ENCODE results near the gene MTNR1B. TPM values are rescaled to one million over a fixed set of nuclear protein-coding genes. Genes with fewer than 3 reads are reported as not detected.

Gene MTNR1B
- total RNA-seq, 4 donors from 2014 or later: not detected

GRCh38 chr11:92979176-92979575 lies 9.7 kb downstream of the MTNR1B start:
- Histone ChIP-seq H3K9me3 (no peaks in the 10 kb centered on the region), H3K27me3 (no peaks in the 10 kb centered on the region), H3K36me3 (no peaks in the 10 kb centered on the region), H3K4me1 (no peaks in the 10 kb centered on the region), H3K4me3 (no peak overlapping the region), H3K27ac (no peak overlapping the region)
- TF ChIP-seq POLR2AphosphoS5 (IDR thresholded peaks at IDR 0.05) (no peak), EP300 (IDR thresholded peaks at IDR 0.05) (no peak), POLR2A (IDR thresholded peaks at IDR 0.05) (no peak)
- TF ChIP-seq, protein P1, sequence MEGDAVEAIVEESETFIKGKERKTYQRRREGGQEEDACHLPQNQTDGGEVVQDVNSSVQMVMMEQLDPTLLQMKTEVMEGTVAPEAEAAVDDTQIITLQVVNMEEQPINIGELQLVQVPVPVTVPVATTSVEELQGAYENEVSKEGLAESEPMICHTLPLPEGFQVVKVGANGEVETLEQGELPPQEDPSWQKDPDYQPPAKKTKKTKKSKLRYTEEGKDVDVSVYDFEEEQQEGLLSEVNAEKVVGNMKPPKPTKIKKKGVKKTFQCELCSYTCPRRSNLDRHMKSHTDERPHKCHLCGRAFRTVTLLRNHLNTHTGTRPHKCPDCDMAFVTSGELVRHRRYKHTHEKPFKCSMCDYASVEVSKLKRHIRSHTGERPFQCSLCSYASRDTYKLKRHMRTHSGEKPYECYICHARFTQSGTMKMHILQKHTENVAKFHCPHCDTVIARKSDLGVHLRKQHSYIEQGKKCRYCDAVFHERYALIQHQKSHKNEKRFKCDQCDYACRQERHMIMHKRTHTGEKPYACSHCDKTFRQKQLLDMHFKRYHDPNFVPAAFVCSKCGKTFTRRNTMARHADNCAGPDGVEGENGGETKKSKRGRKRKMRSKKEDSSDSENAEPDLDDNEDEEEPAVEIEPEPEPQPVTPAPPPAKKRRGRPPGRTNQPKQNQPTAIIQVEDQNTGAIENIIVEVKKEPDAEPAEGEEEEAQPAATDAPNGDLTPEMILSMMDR (IDR thresholded peaks at IDR 0.05): no peak
- ATAC-seq: no peak
- WGBS, 2 donors (ENCODE audit: low coverage in 1 of 2): 100% methylated on average over 1 of the region's 1 CpG; no CpG with 5 or more reads in 1 of the 2 donors

- no peak for TF ChIP-seq POLR2AphosphoS5 (IDR thresholded peaks at IDR 0.05)
- TF ChIP-seq EP300 (IDR thresholded peaks at IDR 0.05): no peak
- TF ChIP-seq, protein P1 (IDR thresholded peaks at IDR 0.05): no peak
- no peak for TF ChIP-seq POLR2A (IDR thresholded peaks at IDR 0.05)
- no peaks in the 10 kb centered on the region for H3K36me3 ChIP-seq
- no peaks in the 10 kb centered on the region for H3K9me3 ChIP-seq
- ATAC-seq: no peak
- H3K4me1 ChIP-seq: no peaks in the 10 kb centered on the region
- H3K27ac ChIP-seq: no peak overlapping the region
- H3K27me3 ChIP-seq: no peaks in the 10 kb centered on the region
- H3K4me3 ChIP-seq: no peak overlapping the region
- WGBS, 2 donors (ENCODE audit: low coverage in 1 of 2): 78% methylated on average over 3 of the region's 3 CpGs; no CpG with 5 or more reads in 1 of the 2 donors
These were observed 10.9 kb downstream of the MTNR1B start for GRCh38 chr11:92980312-92980711.

- no peaks in the 10 kb centered on the region for H3K4me1 ChIP-seq
- TF ChIP-seq POLR2A (IDR thresholded peaks at IDR 0.05): no peak
- no peak for TF ChIP-seq EP300 (IDR thresholded peaks at IDR 0.05)
- TF ChIP-seq, protein P1 (IDR thresholded peaks at IDR 0.05): no peak
- no peak for TF ChIP-seq POLR2AphosphoS5 (IDR thresholded peaks at IDR 0.05)
- no peak for ATAC-seq
These were observed 12.1 kb downstream of the MTNR1B start for GRCh38 chr11:92981508-92982043.

GRCh38 chr11:92986585-92986984 lies 17.1 kb downstream of the MTNR1B start:
- no peak overlapping the region for H3K4me3 ChIP-seq
- WGBS, 2 donors (ENCODE audit: low coverage in 1 of 2): 83 to 100% methylated on average over 1 to 2 of the region's 3 CpGs
- no peaks in the 10 kb centered on the region for H3K36me3 ChIP-seq
- peaks cover 0 to 14% (median 0%) of the 10 kb centered on the region in 3 donors for H3K9me3 ChIP-seq
- H3K4me1 ChIP-seq: no peaks in the 10 kb centered on the region
- no peak overlapping the region for H3K27ac ChIP-seq
- no peak for ATAC-seq
- TF ChIP-seq, protein P1 (IDR thresholded peaks at IDR 0.05): no peak
- TF ChIP-seq POLR2A (IDR thresholded peaks at IDR 0.05): no peak
- no peak for TF ChIP-seq POLR2AphosphoS5 (IDR thresholded peaks at IDR 0.05)
- no peak for TF ChIP-seq EP300 (IDR thresholded peaks at IDR 0.05)
- H3K27me3 ChIP-seq: no peaks in the 10 kb centered on the region

More at GRCh38 chr11:92981508-92982043, 12.1 kb downstream of the MTNR1B start:
- Histone ChIP-seq H3K27me3 (no peaks in the 10 kb centered on the region), H3K36me3 (no peaks in the 10 kb centered on the region), H3K27ac (no peak overlapping the region), H3K4me3 (no peak overlapping the region), H3K9me3 (no peaks in the 10 kb centered on the region)
- 96 to 99% methylated on average over 5 to 17 of the region's 24 CpGs for WGBS, 2 donors (ENCODE audit: low coverage in 1 of 2)

GRCh38 chr11:92993004-92993403 lies 23.6 kb downstream of the MTNR1B start:
- Histone ChIP-seq H3K27me3 (no peaks in the 10 kb centered on the region), H3K36me3 (no peaks in the 10 kb centered on the region), H3K27ac (no peak overlapping the region), H3K4me1 (no peaks in the 10 kb centered on the region), H3K9me3 (peaks cover 0 to 14% (median 0%) of the 10 kb centered on the region in 3 donors), H3K4me3 (no peak overlapping the region)
- ATAC-seq: no peak
- TF ChIP-seq POLR2A (IDR thresholded peaks at IDR 0.05): no peak
- no peak for TF ChIP-seq POLR2AphosphoS5 (IDR thresholded peaks at IDR 0.05)
- TF ChIP-seq, protein P1 (IDR thresholded peaks at IDR 0.05): no peak
- no peak for TF ChIP-seq EP300 (IDR thresholded peaks at IDR 0.05)

Measured in gastroesophageal sphincter (tissue), 4 donors.